Liver (tissue), 3 donors: ENCODE results near the gene CWC27.

Experiments used
- EGR1 ChIP-seq, 2 donors: IDR thresholded peaks; 2 replicates each; pipeline ENCODE4 v1.6.1; 2016 to 2018; ENCODE audit warnings: antibody characterized with exemption in 2 of 2, low read depth in 2 of 2
- NR2F2 ChIP-seq: IDR thresholded peaks from 2 replicates; pipeline ENCODE4 v1.6.1; 2016; ENCODE audit warnings: antibody characterized with exemption
- RAD21 ChIP-seq, 2 donors: IDR thresholded peaks; 2 replicates each; pipeline ENCODE4 v1.6.1; 2016; ENCODE audit warnings: antibody characterized with exemption in 2 of 2, mild to moderate bottlenecking in 2 of 2
- YY1 ChIP-seq: IDR thresholded peaks from 2 replicates; pipeline ENCODE4 v1.6.1; 2016; ENCODE audit warnings: antibody characterized with exemption, mild to moderate bottlenecking
- TF ChIP-seq, protein P1 (sequence below): fragments of 150-350 bp; IDR thresholded peaks from 2 replicates; pipeline ENCODE4 v1.5.1; 2017; ENCODE audit warnings: improper control_type of control experiment, low read depth, low read length; ENCODE audit not compliant: missing input control
- TF ChIP-seq, protein P2 (sequence below): IDR thresholded peaks from 2 replicates; pipeline ENCODE4 v1.6.1; 2016; ENCODE audit warnings: antibody characterized with exemption, mild to moderate bottlenecking
- TF ChIP-seq, protein P3 (sequence below): IDR thresholded peaks from 2 replicates; pipeline ENCODE4 v1.6.1; 2016; ENCODE audit warnings: antibody characterized with exemption
- TF ChIP-seq, protein P4 (sequence below): IDR thresholded peaks from 2 replicates; pipeline ENCODE4 v1.6.1; 2016; ENCODE audit warnings: antibody characterized with exemption
- donor health status: healthy.
- donor health status: healthy.

DNA sequence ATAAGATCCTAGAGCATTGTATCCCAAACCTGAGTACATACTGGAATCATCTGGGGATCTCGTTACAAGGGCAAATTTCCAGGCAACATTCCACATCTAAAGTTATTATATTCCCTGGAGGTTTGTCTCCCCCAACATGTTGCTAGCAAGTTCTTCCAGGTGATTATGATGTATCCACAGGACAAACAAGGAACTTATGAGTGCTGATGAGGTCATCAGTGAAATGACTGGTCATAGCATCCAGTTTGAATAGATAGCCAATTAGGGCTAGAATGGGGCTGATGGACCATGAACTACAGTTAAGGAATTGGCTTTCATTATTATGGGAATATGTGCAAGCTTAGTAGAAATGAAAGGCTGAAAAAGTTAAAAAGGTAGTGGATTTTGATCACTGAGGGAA is 115.2 kb downstream of the CWC27 start:
- TF ChIP-seq, protein P1, sequence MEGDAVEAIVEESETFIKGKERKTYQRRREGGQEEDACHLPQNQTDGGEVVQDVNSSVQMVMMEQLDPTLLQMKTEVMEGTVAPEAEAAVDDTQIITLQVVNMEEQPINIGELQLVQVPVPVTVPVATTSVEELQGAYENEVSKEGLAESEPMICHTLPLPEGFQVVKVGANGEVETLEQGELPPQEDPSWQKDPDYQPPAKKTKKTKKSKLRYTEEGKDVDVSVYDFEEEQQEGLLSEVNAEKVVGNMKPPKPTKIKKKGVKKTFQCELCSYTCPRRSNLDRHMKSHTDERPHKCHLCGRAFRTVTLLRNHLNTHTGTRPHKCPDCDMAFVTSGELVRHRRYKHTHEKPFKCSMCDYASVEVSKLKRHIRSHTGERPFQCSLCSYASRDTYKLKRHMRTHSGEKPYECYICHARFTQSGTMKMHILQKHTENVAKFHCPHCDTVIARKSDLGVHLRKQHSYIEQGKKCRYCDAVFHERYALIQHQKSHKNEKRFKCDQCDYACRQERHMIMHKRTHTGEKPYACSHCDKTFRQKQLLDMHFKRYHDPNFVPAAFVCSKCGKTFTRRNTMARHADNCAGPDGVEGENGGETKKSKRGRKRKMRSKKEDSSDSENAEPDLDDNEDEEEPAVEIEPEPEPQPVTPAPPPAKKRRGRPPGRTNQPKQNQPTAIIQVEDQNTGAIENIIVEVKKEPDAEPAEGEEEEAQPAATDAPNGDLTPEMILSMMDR, result no peak
- TF ChIP-seq RAD21 (IDR thresholded peaks at IDR 0.05) (no peak), EGR1 (IDR thresholded peaks at IDR 0.05; ENCODE audit: low read depth in 2 of 2) (no peak), NR2F2 (no peak), YY1 (no peak)
- TF ChIP-seq, protein P2, sequence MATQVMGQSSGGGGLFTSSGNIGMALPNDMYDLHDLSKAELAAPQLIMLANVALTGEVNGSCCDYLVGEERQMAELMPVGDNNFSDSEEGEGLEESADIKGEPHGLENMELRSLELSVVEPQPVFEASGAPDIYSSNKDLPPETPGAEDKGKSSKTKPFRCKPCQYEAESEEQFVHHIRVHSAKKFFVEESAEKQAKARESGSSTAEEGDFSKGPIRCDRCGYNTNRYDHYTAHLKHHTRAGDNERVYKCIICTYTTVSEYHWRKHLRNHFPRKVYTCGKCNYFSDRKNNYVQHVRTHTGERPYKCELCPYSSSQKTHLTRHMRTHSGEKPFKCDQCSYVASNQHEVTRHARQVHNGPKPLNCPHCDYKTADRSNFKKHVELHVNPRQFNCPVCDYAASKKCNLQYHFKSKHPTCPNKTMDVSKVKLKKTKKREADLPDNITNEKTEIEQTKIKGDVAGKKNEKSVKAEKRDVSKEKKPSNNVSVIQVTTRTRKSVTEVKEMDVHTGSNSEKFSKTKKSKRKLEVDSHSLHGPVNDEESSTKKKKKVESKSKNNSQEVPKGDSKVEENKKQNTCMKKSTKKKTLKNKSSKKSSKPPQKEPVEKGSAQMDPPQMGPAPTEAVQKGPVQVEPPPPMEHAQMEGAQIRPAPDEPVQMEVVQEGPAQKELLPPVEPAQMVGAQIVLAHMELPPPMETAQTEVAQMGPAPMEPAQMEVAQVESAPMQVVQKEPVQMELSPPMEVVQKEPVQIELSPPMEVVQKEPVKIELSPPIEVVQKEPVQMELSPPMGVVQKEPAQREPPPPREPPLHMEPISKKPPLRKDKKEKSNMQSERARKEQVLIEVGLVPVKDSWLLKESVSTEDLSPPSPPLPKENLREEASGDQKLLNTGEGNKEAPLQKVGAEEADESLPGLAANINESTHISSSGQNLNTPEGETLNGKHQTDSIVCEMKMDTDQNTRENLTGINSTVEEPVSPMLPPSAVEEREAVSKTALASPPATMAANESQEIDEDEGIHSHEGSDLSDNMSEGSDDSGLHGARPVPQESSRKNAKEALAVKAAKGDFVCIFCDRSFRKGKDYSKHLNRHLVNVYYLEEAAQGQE, result no peak
- TF ChIP-seq, protein P3, sequence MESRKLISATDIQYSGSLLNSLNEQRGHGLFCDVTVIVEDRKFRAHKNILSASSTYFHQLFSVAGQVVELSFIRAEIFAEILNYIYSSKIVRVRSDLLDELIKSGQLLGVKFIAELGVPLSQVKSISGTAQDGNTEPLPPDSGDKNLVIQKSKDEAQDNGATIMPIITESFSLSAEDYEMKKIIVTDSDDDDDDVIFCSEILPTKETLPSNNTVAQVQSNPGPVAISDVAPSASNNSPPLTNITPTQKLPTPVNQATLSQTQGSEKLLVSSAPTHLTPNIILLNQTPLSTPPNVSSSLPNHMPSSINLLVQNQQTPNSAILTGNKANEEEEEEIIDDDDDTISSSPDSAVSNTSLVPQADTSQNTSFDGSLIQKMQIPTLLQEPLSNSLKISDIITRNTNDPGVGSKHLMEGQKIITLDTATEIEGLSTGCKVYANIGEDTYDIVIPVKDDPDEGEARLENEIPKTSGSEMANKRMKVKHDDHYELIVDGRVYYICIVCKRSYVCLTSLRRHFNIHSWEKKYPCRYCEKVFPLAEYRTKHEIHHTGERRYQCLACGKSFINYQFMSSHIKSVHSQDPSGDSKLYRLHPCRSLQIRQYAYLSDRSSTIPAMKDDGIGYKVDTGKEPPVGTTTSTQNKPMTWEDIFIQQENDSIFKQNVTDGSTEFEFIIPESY, result no peak
- TF ChIP-seq, protein P4, sequence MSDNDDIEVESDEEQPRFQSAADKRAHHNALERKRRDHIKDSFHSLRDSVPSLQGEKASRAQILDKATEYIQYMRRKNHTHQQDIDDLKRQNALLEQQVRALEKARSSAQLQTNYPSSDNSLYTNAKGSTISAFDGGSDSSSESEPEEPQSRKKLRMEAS, result no peak
